H1 (cell line): ENCODE measurements around the gene ARPC4. TPM values are rescaled to one million over a fixed set of nuclear protein-coding genes. Genes with fewer than 3 reads are reported as not detected.

ENCODE experiments used
- CTCF ChIA-PET: fragments of 300-600 bp; sonication (Branson Sonifier 250); formaldehyde crosslinking; loops from one replicate; lab custom pipeline; 2021; ENCODE audit not compliant: partially characterized antibody; lab: Charles Lee
- POLR2A ChIA-PET: fragments of 300-600 bp; sonication (Branson Sonifier 250); formaldehyde crosslinking; loops from one replicate; lab custom pipeline; 2021; ENCODE audit warnings: inconsistent platforms; ENCODE audit not compliant: partially characterized antibody; lab: Charles Lee
- DNase-seq, 2 experiments: peaks; one replicate each; pipeline versions ENCODE4 v3.0.0 to v3.0.0-alpha.2; 2010 to 2022; ENCODE audit warnings: low spot score in 2 of 2, low read depth in 1 of 2, mixed read lengths in 1 of 2
- FAIRE-seq: peaks from 2 replicates; lab custom pipeline; 2011; peaks lifted over from hg19 to GRCh38; lab: Jason Lieb, UNC
- H2AFZ ChIP-seq: 2 replicates; pipeline ENCODE4 v1.8.1; 2012; ENCODE audit warnings: low read length, inconsistent platforms
- H2AK5ac ChIP-seq: 2 replicates; pipeline ENCODE4 v1.6.1; 2013; ENCODE audit warnings: low read depth, low read length
- H2BK120ac ChIP-seq: replicated peaks from 2 replicates; pipeline ENCODE3; 2013; ENCODE audit warnings: low read depth, low read length, inconsistent platforms
- H2BK12ac ChIP-seq: 2 replicates; pipeline ENCODE4 v1.6.1; 2013; ENCODE audit warnings: low read depth, low read length
- H2BK15ac ChIP-seq: 2 replicates; pipeline ENCODE4 v1.6.1; 2013; ENCODE audit warnings: low read length
- H2BK20ac ChIP-seq: 2 replicates; pipeline ENCODE4 v1.6.1; 2013; ENCODE audit warnings: low read length
- H2BK5ac ChIP-seq: 2 replicates; pipeline ENCODE4 v1.6.1; 2013; ENCODE audit warnings: low read depth, low read length
- H3K14ac ChIP-seq: 2 replicates; pipeline ENCODE4 v1.6.1; 2013; ENCODE audit warnings: inconsistent platforms; ENCODE audit not compliant: insufficient read length
- H3K18ac ChIP-seq: 2 replicates; pipeline ENCODE4 v1.6.1; 2013; ENCODE audit warnings: low read length; ENCODE audit errors: extremely low read depth
- H3K23ac ChIP-seq: 2 replicates; pipeline ENCODE4 v1.6.1; 2013; ENCODE audit warnings: inconsistent platforms; ENCODE audit not compliant: insufficient read length
- H3K23me2 ChIP-seq: 2 replicates; pipeline ENCODE4 v1.6.1; 2013; ENCODE audit warnings: low read depth, low read length
- H3K27ac ChIP-seq: 2 replicates; pipeline ENCODE4 v1.6.1; 2011; ENCODE audit warnings: low read depth, low read length, inconsistent platforms
- H3K27me3 ChIP-seq, 4 experiments: replicated peaks in 1 of 4; 1 replicate in 1 of 4; 2 replicates in 3 of 4; pipeline versions ENCODE4 v1.6.1 to v1.8.1; 2011 to 2013; ENCODE audit warnings: low read length in 3 of 4, mild to moderate bottlenecking in 3 of 4, inconsistent platforms in 2 of 4, mixed read lengths in 2 of 4, moderate library complexity in 1 of 4; ENCODE audit not compliant: control insufficient read depth in 3 of 4, insufficient read depth in 3 of 4; ENCODE audit errors: extremely low read depth in 1 of 4
- H3K36me3 ChIP-seq, 4 experiments: 2 replicates each; pipeline versions ENCODE4 v1.6.1 to v1.8.1; 2011 to 2013; ENCODE audit warnings: mild to moderate bottlenecking in 4 of 4, low read length in 3 of 4, moderate library complexity in 2 of 4, control low read depth in 1 of 4, inconsistent platforms in 1 of 4; ENCODE audit not compliant: insufficient read depth in 4 of 4, control insufficient read depth in 2 of 4
- H3K4ac ChIP-seq: replicated peaks from 2 replicates; pipeline ENCODE3; 2013; ENCODE audit warnings: low read length, low read depth, mixed read lengths, inconsistent platforms; ENCODE audit not compliant: insufficient read length
- H3K4me1 ChIP-seq, 4 experiments: replicated peaks in 1 of 4; 1 replicate in 1 of 4; 2 replicates in 3 of 4; pipeline versions ENCODE4 v1.6.1 to v1.8.1; 2011 to 2013; ENCODE audit warnings: low read length in 3 of 4, inconsistent platforms in 2 of 4, mixed read lengths in 1 of 4; ENCODE audit not compliant: insufficient read depth in 4 of 4, control insufficient read depth in 3 of 4
- H3K4me2 ChIP-seq, 2 experiments: 2 replicates each; pipeline versions ENCODE4 v1.6.1 to v1.8.1; 2011 to 2013; ENCODE audit warnings: low read depth in 2 of 2, low read length in 2 of 2, control low read depth in 1 of 2, inconsistent platforms in 1 of 2, mild to moderate bottlenecking in 1 of 2; ENCODE audit not compliant: insufficient read depth in 1 of 2
- H3K4me3 ChIP-seq, 4 experiments: fragments of 200-600, 300-600 bp in 1 of 4; sonication (generic), shearing (Covaris generic), sonication (Bioruptor Twin) in 1 of 4; 2 replicates each; pipeline versions ENCODE4 v1.5.1 to v1.8.1; 2011 to 2016; ENCODE audit warnings: low read length in 4 of 4, low read depth in 3 of 4, control low read depth in 2 of 4, inconsistent platforms in 2 of 4, mild to moderate bottlenecking in 2 of 4, mixed read lengths in 1 of 4, moderate library complexity in 1 of 4; ENCODE audit not compliant: insufficient read depth in 2 of 4; ENCODE audit errors: extremely low read depth in 1 of 4
- H3K56ac ChIP-seq: replicated peaks from 2 replicates; pipeline ENCODE3; 2013; ENCODE audit warnings: low read depth, mild to moderate bottlenecking, mixed read lengths, low read length, inconsistent platforms; ENCODE audit not compliant: insufficient read length
- H3K79me1 ChIP-seq: 2 replicates; pipeline ENCODE4 v1.6.1; 2013; ENCODE audit warnings: low read depth, low read length, control low read depth
- H3K79me2 ChIP-seq, 2 experiments: 2 replicates each; pipeline versions ENCODE4 v1.6.1 to v1.8.1; 2012 to 2013; ENCODE audit warnings: low read length in 2 of 2, mild to moderate bottlenecking in 2 of 2, inconsistent platforms in 1 of 2; ENCODE audit not compliant: insufficient read depth in 2 of 2, control insufficient read depth in 1 of 2
- H3K9ac ChIP-seq, 4 experiments: replicated peaks in 1 of 4; 1 replicate in 1 of 4; 2 replicates in 3 of 4; pipeline versions ENCODE4 v1.6.1 to v1.8.1; 2011 to 2013; ENCODE audit warnings: low read depth in 3 of 4, low read length in 3 of 4, control low read depth in 2 of 4, mild to moderate bottlenecking in 2 of 4, moderate library complexity in 2 of 4, inconsistent platforms in 1 of 4; ENCODE audit errors: extremely low read depth in 1 of 4
- H3K9me3 ChIP-seq, 2 experiments: 2 replicates each; pipeline versions ENCODE4 v1.6.1 to v1.8.1; 2012 to 2013; ENCODE audit warnings: mild to moderate bottlenecking in 2 of 2, moderate library complexity in 2 of 2, control low read depth in 1 of 2, inconsistent platforms in 1 of 2, low read depth in 1 of 2, low read length in 1 of 2, mixed read lengths in 1 of 2; ENCODE audit not compliant: insufficient read depth in 2 of 2
- H4K20me1 ChIP-seq, 2 experiments: replicated peaks in 1 of 2; 2 replicates each; pipeline versions ENCODE3 to v1.8.1; 2011 to 2013; ENCODE audit warnings: inconsistent platforms in 2 of 2, low read length in 2 of 2, mild to moderate bottlenecking in 1 of 2; ENCODE audit not compliant: insufficient read depth in 2 of 2, control insufficient read depth in 1 of 2
- H4K5ac ChIP-seq: 2 replicates; pipeline ENCODE4 v1.6.1; 2013; ENCODE audit warnings: low read length, low read depth, mixed read lengths, inconsistent platforms; ENCODE audit not compliant: insufficient read length
- H4K8ac ChIP-seq: 2 replicates; pipeline ENCODE4 v1.8.0; 2013; ENCODE audit warnings: mild to moderate bottlenecking, moderate library complexity, low read length, inconsistent platforms; ENCODE audit not compliant: insufficient read depth; ENCODE audit errors: extremely low read depth
- H4K91ac ChIP-seq: replicated peaks from 2 replicates; pipeline ENCODE3; 2013; ENCODE audit warnings: low read length, mixed read lengths, inconsistent platforms; ENCODE audit not compliant: insufficient read length
- BACH1 ChIP-seq: IDR thresholded peaks from 2 replicates; pipeline ENCODE4 v1.6.1; 2012; ENCODE audit warnings: low read length, improper control_type of control experiment
- CBX8 ChIP-seq: fragments of 300-800, 300-1000 bp; sonication (generic); IDR thresholded peaks from 2 replicates; pipeline ENCODE4 v1.7.1; 2016; ENCODE audit warnings: low read depth, low read length, borderline replicate concordance
- CHD1 ChIP-seq: IDR thresholded peaks from 2 replicates; pipeline ENCODE4 v1.6.1; 2012; ENCODE audit warnings: low read depth, low read length, improper control_type of control experiment
- CHD2 ChIP-seq: IDR thresholded peaks from 2 replicates; pipeline ENCODE4 v1.6.1; 2012; ENCODE audit warnings: low read length, improper control_type of control experiment
- CREB1 ChIP-seq: IDR thresholded peaks from 2 replicates; pipeline ENCODE4 v1.6.1; 2012; ENCODE audit warnings: inconsistent platforms
- EZH2 ChIP-seq: fragments of 200-600 bp; sonication (generic); IDR thresholded peaks from 2 replicates; pipeline ENCODE4 v1.7.1; 2012; ENCODE audit warnings: low read depth, mild to moderate bottlenecking, moderate library complexity, low read length, inconsistent platforms; ENCODE audit not compliant: severe bottlenecking
- FOSL1 ChIP-seq: IDR thresholded peaks from 2 replicates; pipeline ENCODE4 v1.6.1; 2011; ENCODE audit warnings: mild to moderate bottlenecking, low read depth, low read length, moderate library complexity; ENCODE audit not compliant: insufficient read depth
- POLR2A ChIP-seq, 2 experiments: IDR thresholded peaks; 1 replicate in 1 of 2; 2 replicates in 1 of 2; pipeline ENCODE4 v1.6.1; 2011; ENCODE audit warnings: low read depth in 2 of 2, low read length in 2 of 2, mild to moderate bottlenecking in 2 of 2; ENCODE audit errors: control extremely low read depth in 1 of 2
- RFX5 ChIP-seq: IDR thresholded peaks from 2 replicates; pipeline ENCODE4 v1.6.1; 2011; ENCODE audit warnings: low read depth, low read length, improper control_type of control experiment, borderline replicate concordance
- SIRT6 ChIP-seq: IDR thresholded peaks from one replicate; pipeline ENCODE4 v1.7.1; 2012; ENCODE audit warnings: low read length, inconsistent platforms
- SP1 ChIP-seq: IDR thresholded peaks from 2 replicates; pipeline ENCODE4 v1.6.1; 2011; ENCODE audit warnings: low read depth, low read length
- TAF7 ChIP-seq: optimal IDR thresholded peaks from 2 replicates; pipeline ENCODE3; 2011; ENCODE audit warnings: low read depth, mild to moderate bottlenecking, inconsistent platforms, low read length, moderate library complexity, borderline replicate concordance
- WGBS, 2 experiments: shearing (Covaris generic) in 1 of 2; methylation state at CpG; one replicate each; pipeline versions ENCODE4 v1.1.6 to v1.1.7; 2013 to 2015; ENCODE audit warnings: low lambda C conversion rate in 2 of 2, mixed read lengths in 2 of 2, inconsistent platforms in 1 of 2, low coverage in 1 of 2, missing lambda C conversion rate in 1 of 2; ENCODE audit not compliant: insufficient replicate concordance in 2 of 2, insufficient coverage in 1 of 2, insufficient read length in 1 of 2; ENCODE audit errors: extremely low coverage in 1 of 2, missing lambda C conversion rate in 1 of 2; 5-methylcytosine and 5-hydroxymethylcytosine counted together
- polyA plus RNA-seq, 7 experiments: library from polyadenylated mRNA; depleted of rRNA in 3 of 7; stranded (reverse) in 5 of 7; unstranded in 2 of 7; fragments of >200 nt in 5 of 7; fragments of 200-250 nt in 2 of 7; gene quantifications; 1 replicate in 5 of 7; 2 replicates in 1 of 7; 4 replicates in 1 of 7; pipeline versions ENCODE4 v1.2.1 to v1.2.3, GENCODE V29; 2011 to 2013; ENCODE audit warnings: missing spikeins in 2 of 7, mixed read lengths in 2 of 7
- total RNA-seq: library from RNA; stranded (reverse); fragmentation: NEBNext Ultra II Directional; extraction: Animal tissue kit (Norgen Biotek cat#: 25700); gene quantifications from 2 replicates; pipeline ENCODE4 v1.2.1, GENCODE V29; 2021
- TF ChIP-seq, protein P1 (sequence below): IDR thresholded peaks from 2 replicates; pipeline ENCODE4 v1.6.1; 2012; ENCODE audit warnings: inconsistent platforms

ARPC4 gene
- total and polyA plus RNA-seq, 2 of the 8 experiments (the other 6 are each of a cell fraction or from before 2014, with no cell fraction given), result 138 to 154 TPM

DNA sequence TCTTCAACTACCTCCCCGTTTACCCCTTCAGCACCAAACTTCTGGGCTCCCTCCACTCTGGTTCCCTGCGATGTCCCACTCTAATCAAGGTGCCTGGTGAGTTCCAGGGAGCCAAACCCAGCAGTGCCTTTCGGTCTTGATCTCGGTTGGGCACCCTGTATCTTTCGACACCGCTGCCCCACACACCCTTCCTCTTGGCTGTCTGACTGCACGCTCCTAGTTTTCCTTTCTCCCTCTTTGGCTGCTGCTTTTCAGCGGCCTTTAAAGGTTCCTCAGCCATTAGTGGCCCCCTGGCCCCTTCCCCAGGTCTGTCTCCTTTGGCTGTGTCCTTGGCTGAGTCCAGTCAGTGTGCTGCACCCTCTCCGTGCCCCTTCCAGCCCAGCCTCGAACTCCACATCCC is 18.0 kb downstream of the ARPC4 start:
- Histone ChIP-seq H2AK5ac (no peak overlapping the region), H3K79me1 (no peaks in the 10 kb centered on the region), H3K23me2 (peaks cover 2% of the 10 kb centered on the region; the same call in 1 of the 2 replicates), H3K14ac (no peak overlapping the region), H3K4ac (no peak overlapping the region), H2BK15ac (no peak overlapping the region), H3K9me3 (no peaks in the 10 kb centered on the region), H3K9ac (no peak overlapping the region)
- TF ChIP-seq FOSL1 (no peak), CHD1 (no peak), EZH2 (no peak), CBX8 (no peak), BACH1 (no peak), TAF7 (no peak), CREB1 (no peak), CHD2 (no peak), SP1 (no peak), RFX5 (no peak), POLR2A (IDR thresholded peaks at IDR 0.05; ENCODE audit: control extremely low read depth in 1 of 2, low read depth in 2 of 2, low read length in 2 of 2) (no peak), SIRT6 (no peak)
- TF ChIP-seq, protein P1, sequence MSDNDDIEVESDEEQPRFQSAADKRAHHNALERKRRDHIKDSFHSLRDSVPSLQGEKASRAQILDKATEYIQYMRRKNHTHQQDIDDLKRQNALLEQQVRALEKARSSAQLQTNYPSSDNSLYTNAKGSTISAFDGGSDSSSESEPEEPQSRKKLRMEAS, result no peak
- TF ChIP-seq, all 59 proteins: peak for 0
- H3K4me3 ChIP-seq, result peak overlapping the region; percentile 50 to 72 (median 58); a peak in 6 of 8 replicates
- H2AFZ ChIP-seq, result no peak overlapping the region
- H4K5ac ChIP-seq, result no peak overlapping the region
- no peak overlapping the region for H2BK5ac ChIP-seq
- H3K36me3 ChIP-seq, result peaks cover 3 to 8% (median 4%) of the 10 kb centered on the region in 4 experiments; a peak in 5 of 8 replicates
- peaks cover 0 to 9% (median 2%) of the 10 kb centered on the region in 4 experiments; a peak in 3 of 7 replicates for H3K4me1 ChIP-seq
- FAIRE-seq, result no peak
- H3K23ac ChIP-seq, result no peak overlapping the region
- H3K18ac ChIP-seq, result no peak overlapping the region
- no peak overlapping the region for H3K27ac ChIP-seq
- peak overlapping the region; percentile 56 to 84 for H3K4me2 ChIP-seq
- H2BK12ac ChIP-seq, result no peak overlapping the region
- peaks cover 1 to 5% of the 10 kb centered on the region in 2 experiments for H4K20me1 ChIP-seq
- POLR2A ChIA-PET, result interaction anchor here (0.6 to 7.8 kb wide), 3 partner anchors 16 to 213 kb away, joined by 3 to 71 read pairs (median 4); partner anchors contain the start of genes ARPC4 and TADA3
- no peak overlapping the region for H2BK120ac ChIP-seq
- no peak overlapping the region for H4K91ac ChIP-seq
- 86% methylated on average over 10 of the region's 10 CpGs; no CpG with 5 or more reads in 1 of the 2 experiments for WGBS, 2 experiments
- peaks cover 0 to 11% (median 9%) of the 10 kb centered on the region in 4 experiments; a peak in 5 of 7 replicates for H3K27me3 ChIP-seq
- CTCF ChIA-PET, result interaction anchor here (4.9 kb wide), 1 partner anchor 8 kb away, joined by 30 read pairs; no protein-coding TSS in a partner anchor
- H2BK20ac ChIP-seq, result no peak overlapping the region
- DNase-seq, result no peak
- H4K8ac ChIP-seq, result no peak overlapping the region; the same call in 1 of the 2 replicates
- no peaks in the 10 kb centered on the region for H3K79me2 ChIP-seq
- H3K56ac ChIP-seq, result no peak overlapping the region
